Subcutaneous adipose tissue (tissue), 4 donors: ENCODE results near the gene CEP55. TPM values are rescaled to one million over a fixed set of nuclear protein-coding genes. Genes with fewer than 3 reads are reported as not detected.

ENCODE experiments used
- CTCF ChIP-seq: fragments of 450-650 bp; IDR thresholded peaks from one replicate; pipeline ENCODE4 v1.5.1; 2016; ENCODE audit warnings: low read depth, mild to moderate bottlenecking, control low read depth, antibody characterized with exemption, moderate library complexity
- total RNA-seq, 4 donors: library from RNA; depleted of rRNA; stranded (reverse); fragments of >200 nt; gene quantifications; one replicate each; pipeline ENCODE4 v1.1.0, GENCODE V29; 2016

CEP55 gene
- total RNA-seq, 4 donors from 2014 or later, result 0.19 to 4.2 (median 1.5) TPM

GRCh38 chr10:93495654-93496321 is 624 bp upstream of the CEP55 start:
- TF ChIP-seq CTCF, result no peak

GRCh38 chr10:93498166-93498565 is 1.8 kb downstream of the CEP55 start:
- no peak for TF ChIP-seq CTCF

- no peak for TF ChIP-seq CTCF
Measured at GRCh38 chr10:93501650-93502049, 5.2 kb downstream of the CEP55 start.

GRCh38 chr10:93503075-93503474 is 6.7 kb downstream of the CEP55 start:
- TF ChIP-seq CTCF, result no peak

GRCh38 chr10:93505075-93505474 is 8.7 kb downstream of the CEP55 start:
- TF ChIP-seq CTCF, result no peak

GRCh38 chr10:93509816-93510215 is 13.4 kb downstream of the CEP55 start:
- TF ChIP-seq CTCF, result no peak

GRCh38 chr10:93512565-93512964 is 16.2 kb downstream of the CEP55 start:
- TF ChIP-seq CTCF, result no peak
